KMS-11 (cell line): Measurements from ENCODE around the gene SRSF5.

Source experiments
- H2AFZ ChIP-seq: fragments of 200-600 bp; sonication (generic); 2 replicates; pipeline ENCODE4 v1.6.1; 2016; ENCODE audit warnings: antibody characterized with exemption, mixed run types, low read depth
- H3K27ac ChIP-seq: fragments of 200-600 bp; sonication (generic); 2 replicates; pipeline ENCODE4 v1.6.1; 2016; ENCODE audit warnings: mild to moderate bottlenecking, mixed run types
- H3K27me3 ChIP-seq: fragments of 200-600 bp; sonication (generic); 2 replicates; pipeline ENCODE4 v1.6.1; 2017; ENCODE audit warnings: mild to moderate bottlenecking, low read depth, mixed run types, moderate library complexity; ENCODE audit not compliant: insufficient read depth
- H3K36me3 ChIP-seq: fragments of 200-600 bp; sonication (generic); 2 replicates; pipeline ENCODE4 v1.6.1; 2017; ENCODE audit warnings: mild to moderate bottlenecking, mixed run types; ENCODE audit not compliant: insufficient read depth
- H3K4me1 ChIP-seq: fragments of 200-600 bp; sonication (generic); 2 replicates; pipeline ENCODE4 v1.6.1; 2016; ENCODE audit warnings: mild to moderate bottlenecking, low read depth, mixed run types; ENCODE audit not compliant: poor library complexity, severe bottlenecking
- H3K4me2 ChIP-seq: fragments of 200-600 bp; sonication (generic); 2 replicates; pipeline ENCODE4 v1.7.0; 2016; ENCODE audit warnings: mild to moderate bottlenecking, mixed run types
- H3K4me3 ChIP-seq: fragments of 200-600 bp; sonication (generic); IDR thresholded peaks from 2 replicates; pipeline ENCODE4 v1.6.1; 2017; ENCODE audit warnings: low read depth, low read length, mixed read lengths; ENCODE audit not compliant: insufficient read depth
- H3K79me2 ChIP-seq: fragments of 200-600 bp; sonication (generic); 2 replicates; pipeline ENCODE4 v1.6.1; 2016; ENCODE audit warnings: low read depth, mixed run types; ENCODE audit not compliant: insufficient read depth
- H3K9ac ChIP-seq: fragments of 200-600 bp; sonication (generic); 2 replicates; pipeline ENCODE4 v1.6.1; 2016; ENCODE audit warnings: mild to moderate bottlenecking, mixed run types
- H4K20me1 ChIP-seq: fragments of 200-600 bp; sonication (generic); 2 replicates; pipeline ENCODE4 v1.6.1; 2016; ENCODE audit warnings: mild to moderate bottlenecking, mixed run types; ENCODE audit not compliant: insufficient read depth
- CTCF ChIP-seq: fragments of 200-600 bp; sonication (generic); conservative IDR thresholded peaks from 2 replicates; pipeline ENCODE4 v1.6.1; 2017; ENCODE audit warnings: low read depth, mild to moderate bottlenecking, antibody characterized with exemption, low read length, moderate library complexity, mixed read lengths

The SRSF5 gene

DNA sequence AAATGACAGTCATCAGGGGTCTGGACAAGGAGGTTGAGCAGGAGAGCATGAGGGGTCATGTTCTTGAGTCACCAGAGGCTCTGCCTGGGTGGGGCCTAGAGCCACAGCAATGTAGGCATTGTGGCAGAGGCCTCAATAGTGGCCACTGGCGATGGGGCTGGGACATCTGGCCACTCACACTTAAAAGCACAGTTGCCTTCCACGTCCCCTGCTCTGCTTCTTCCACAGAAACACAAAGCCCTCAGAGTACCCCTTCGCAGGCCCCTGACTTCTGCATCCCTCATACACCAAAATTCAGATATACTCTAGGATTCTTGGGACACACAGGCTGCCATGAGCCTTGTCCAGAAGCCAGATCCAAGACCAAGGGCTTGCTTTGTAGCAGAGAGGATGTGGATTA is 27.8 kb downstream of the SRSF5 start:
- no peak overlapping the region for H3K4me3 ChIP-seq
- H4K20me1 ChIP-seq: no peaks in the 10 kb centered on the region
- H3K79me2 ChIP-seq: no peaks in the 10 kb centered on the region
- no peak overlapping the region for H3K9ac ChIP-seq
- peaks cover 7% of the 10 kb centered on the region for H3K4me1 ChIP-seq
- no peak for TF ChIP-seq CTCF
- H2AFZ ChIP-seq: no peak overlapping the region
- no peak overlapping the region for H3K4me2 ChIP-seq
- H3K27me3 ChIP-seq: no peaks in the 10 kb centered on the region
- no peaks in the 10 kb centered on the region for H3K36me3 ChIP-seq
- H3K27ac ChIP-seq: no peak overlapping the region

DNA sequence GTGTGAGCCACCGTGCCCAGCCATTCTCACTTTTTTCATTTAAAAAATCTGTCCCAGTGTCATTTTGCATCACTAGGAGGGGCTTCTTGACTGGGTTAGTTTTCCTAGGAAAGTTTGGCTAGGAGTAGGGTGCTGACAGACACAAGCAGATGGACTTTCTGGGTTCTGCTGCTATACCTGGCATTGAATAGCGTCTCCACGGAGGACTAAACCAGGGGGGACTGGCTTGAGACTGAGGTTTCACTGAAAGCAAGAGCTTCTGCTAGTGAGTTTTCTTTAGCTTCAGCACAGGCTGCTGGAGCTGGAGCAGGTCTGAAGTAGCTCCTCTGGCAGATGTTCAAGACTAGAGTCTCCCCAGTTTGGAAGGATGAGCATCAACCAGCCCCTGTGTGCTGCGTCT is 28.7 kb downstream of the SRSF5 start:
- Histone ChIP-seq H3K9ac (no peak overlapping the region), H3K4me2 (no peak overlapping the region), H3K27me3 (no peaks in the 10 kb centered on the region), H3K27ac (no peak overlapping the region), H3K79me2 (no peaks in the 10 kb centered on the region), H2AFZ (no peak overlapping the region), H3K4me1 (peaks cover 4% of the 10 kb centered on the region), H3K4me3 (no peak overlapping the region), H3K36me3 (no peaks in the 10 kb centered on the region), H4K20me1 (no peaks in the 10 kb centered on the region)
- no peak for TF ChIP-seq CTCF

DNA sequence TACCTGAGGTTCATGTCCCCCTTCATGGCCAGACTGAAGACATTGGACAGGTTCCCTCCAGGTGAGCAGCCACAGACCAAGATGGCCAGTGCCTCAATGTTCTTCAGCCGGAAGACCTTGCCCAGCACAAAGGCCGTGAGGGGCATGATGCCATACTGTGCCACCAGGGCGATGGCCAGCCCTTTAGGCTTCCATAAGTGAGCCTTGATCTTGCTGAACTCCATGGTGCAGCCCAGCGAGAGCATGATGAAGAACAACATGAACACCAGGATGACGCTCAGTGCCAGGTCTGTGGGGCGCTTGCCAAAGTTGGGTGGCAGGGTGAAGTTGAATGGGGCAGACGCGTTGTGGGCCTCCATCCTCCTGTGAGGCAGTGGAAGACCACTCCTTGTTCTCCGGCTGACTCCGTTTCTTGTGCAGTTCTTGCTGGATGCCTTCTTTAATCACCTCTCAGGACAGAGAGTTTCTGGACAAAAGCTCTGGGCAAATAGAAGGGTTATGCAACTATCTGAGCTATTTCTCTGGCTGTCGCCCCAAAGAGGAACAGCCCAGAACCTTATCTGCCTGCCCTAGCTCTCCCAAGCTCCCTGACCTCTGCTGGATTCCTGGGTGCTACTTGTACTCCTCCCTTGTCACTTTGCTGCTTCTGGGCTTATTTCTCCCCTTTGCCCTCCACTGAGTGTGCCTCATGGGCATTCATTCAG is 30.0 kb downstream of the SRSF5 start, which contains the start of gene SLC10A1:
Gene SLC10A1, minus strand, starts transcription at position 445 of the 704 bp plus-strand sequence. Its CDS starts 86 bp downstream, at position 359.
- Histone ChIP-seq H3K79me2 (no peaks in the 10 kb centered on the region), H3K4me3 (no peak within 1 kb of the TSS)

GRCh38 chr14:69797573-69798338 is 30.8 kb downstream of the SRSF5 start:
- Histone ChIP-seq H3K36me3 (no peaks in the 10 kb centered on the region), H3K4me1 (no peaks in the 10 kb centered on the region), H3K4me3 (no peak overlapping the region), H3K27me3 (no peaks in the 10 kb centered on the region), H2AFZ (no peak overlapping the region), H3K4me2 (no peak overlapping the region), H4K20me1 (no peaks in the 10 kb centered on the region), H3K27ac (no peak overlapping the region), H3K9ac (no peak overlapping the region), H3K79me2 (no peaks in the 10 kb centered on the region)
- TF ChIP-seq CTCF: no peak

More for the DNA sequence above, 30.0 kb downstream of the SRSF5 start, which contains the start of gene SLC10A1:
- Histone ChIP-seq H3K36me3 (no peaks in the 10 kb centered on the region), H4K20me1 (no peaks in the 10 kb centered on the region), H3K27me3 (no peaks in the 10 kb centered on the region), H3K27ac (no peak within 1 kb of the TSS), H2AFZ (no peak within 1 kb of the TSS), H3K9ac (no peak within 1 kb of the TSS), H3K4me1 (no peaks in the 10 kb centered on the region), H3K4me2 (no peak within 1 kb of the TSS)
- no peak for TF ChIP-seq CTCF
